Activated CD8-positive, alpha-beta memory T cell treated with anti-CD3 and anti-CD28 coated beads, Interleukin-2, amount 50 U/mL, for 24 hours (primary cell): ENCODE results near the gene MCC.

Experiments used
- DNase-seq: peaks from one replicate; pipeline ENCODE4 v3.0.0-alpha.2; 2020; ENCODE audit errors: extremely low read depth

The MCC gene

GRCh38 chr5:113177225-113177624 is 311.0 kb downstream of the MCC start:
- DNase-seq = no peak

- no peak for DNase-seq
Measured at GRCh38 chr5:113176734-113177133, 311.5 kb downstream of the MCC start.

- no peak for DNase-seq
Measured at GRCh38 chr5:113176196-113176595, 312.1 kb downstream of the MCC start.

GRCh38 chr5:113172231-113172826 is 315.9 kb downstream of the MCC start:
- DNase-seq = no peak

GRCh38 chr5:113171520-113171919 is 316.7 kb downstream of the MCC start:
- DNase-seq = no peak

- DNase-seq = no peak
Measured at GRCh38 chr5:113170707-113171106, 317.5 kb downstream of the MCC start.

GRCh38 chr5:113169720-113170119 is 318.5 kb downstream of the MCC start:
- no peak for DNase-seq

- DNase-seq = no peak
Measured at GRCh38 chr5:113167985-113168384, 320.3 kb downstream of the MCC start.

GRCh38 chr5:113166852-113167366 is 321.3 kb downstream of the MCC start:
- no peak for DNase-seq

- no peak for DNase-seq
Measured at GRCh38 chr5:113166261-113166660, 322.0 kb downstream of the MCC start.

GRCh38 chr5:113164021-113164420 is 324.2 kb downstream of the MCC start:
- DNase-seq = no peak

- DNase-seq = no peak
Measured at GRCh38 chr5:113163328-113163727, 324.9 kb downstream of the MCC start.

- DNase-seq = no peak
Measured at GRCh38 chr5:113162770-113163169, 325.5 kb downstream of the MCC start.

GRCh38 chr5:113162208-113162607 is 326.0 kb downstream of the MCC start:
- DNase-seq = no peak

GRCh38 chr5:113161806-113162205 is 326.4 kb downstream of the MCC start:
- DNase-seq = no peak

GRCh38 chr5:113157886-113158285 is 330.4 kb downstream of the MCC start:
- no peak for DNase-seq

- no peak for DNase-seq
Measured at GRCh38 chr5:113156271-113156877, 331.9 kb downstream of the MCC start.

GRCh38 chr5:113153512-113154097 is 334.6 kb downstream of the MCC start:
- no peak for DNase-seq

GRCh38 chr5:113152380-113152740 is 335.9 kb downstream of the MCC start:
- no peak for DNase-seq

- DNase-seq = no peak
Measured at GRCh38 chr5:113151641-113152379, 336.4 kb downstream of the MCC start.

- no peak for DNase-seq
Measured at GRCh38 chr5:113150821-113151220, 337.4 kb downstream of the MCC start.

GRCh38 chr5:113150221-113150620 is 338.0 kb downstream of the MCC start:
- no peak for DNase-seq

GRCh38 chr5:113147537-113147936 is 340.7 kb downstream of the MCC start:
- no peak for DNase-seq
